ENCODE measurements around the gene RIC3. TPM values are rescaled to one million over a fixed set of nuclear protein-coding genes. Genes with fewer than 3 reads are reported as not detected.

The RIC3 gene
- total RNA-seq, 2 donors from 2014 or later = 23.5 to 25.3 TPM

DNA sequence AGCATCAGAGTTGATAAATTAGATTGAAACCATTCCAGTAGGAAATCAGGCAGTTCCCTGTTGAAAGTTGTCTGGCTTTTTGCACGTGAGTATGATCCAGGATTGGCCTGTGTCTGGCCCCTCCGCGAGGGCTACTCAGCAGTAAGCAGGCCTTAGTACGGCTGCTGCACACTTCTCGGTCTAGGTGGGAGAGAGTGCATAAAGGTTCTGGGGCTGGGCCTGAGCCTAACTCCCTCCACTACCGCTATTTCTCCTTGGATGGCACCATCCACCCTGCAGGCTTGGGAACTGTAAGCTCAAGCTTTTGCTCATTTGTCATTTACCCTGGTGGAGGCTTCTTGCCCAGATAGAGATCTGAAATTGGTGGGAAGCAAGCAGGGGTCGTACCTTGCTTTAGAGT lies 65.9 kb downstream of the RIC3 start:
- no peak overlapping the region for H3K27ac Mint-ChIP-seq
- peaks cover 11% of the 10 kb centered on the region for H3K4me1 Mint-ChIP-seq
- Histone ChIP-seq H3K4me1 (ENCODE audit: control insufficient read depth, insufficient read depth, low read length) (peaks cover 9% of the 10 kb centered on the region), H3K27me3 (ENCODE audit: control insufficient read depth, insufficient read depth, low read length, poor library complexity, severe bottlenecking) (no peaks in the 10 kb centered on the region), H3K4me3 (ENCODE audit: low read length) (no peak overlapping the region), H3K27ac (ENCODE audit: low read depth, low read length) (no peak overlapping the region), H3K36me3 (ENCODE audit: control insufficient read depth, insufficient read depth, low read length) (peaks cover 32% of the 10 kb centered on the region), H3K9ac (ENCODE audit: extremely low read depth, low read length, poor library complexity, severe bottlenecking) (no peak overlapping the region), H3K9me3 (ENCODE audit: control insufficient read depth, low read length) (no peaks in the 10 kb centered on the region)
- TF ChIP-seq, protein P1, sequence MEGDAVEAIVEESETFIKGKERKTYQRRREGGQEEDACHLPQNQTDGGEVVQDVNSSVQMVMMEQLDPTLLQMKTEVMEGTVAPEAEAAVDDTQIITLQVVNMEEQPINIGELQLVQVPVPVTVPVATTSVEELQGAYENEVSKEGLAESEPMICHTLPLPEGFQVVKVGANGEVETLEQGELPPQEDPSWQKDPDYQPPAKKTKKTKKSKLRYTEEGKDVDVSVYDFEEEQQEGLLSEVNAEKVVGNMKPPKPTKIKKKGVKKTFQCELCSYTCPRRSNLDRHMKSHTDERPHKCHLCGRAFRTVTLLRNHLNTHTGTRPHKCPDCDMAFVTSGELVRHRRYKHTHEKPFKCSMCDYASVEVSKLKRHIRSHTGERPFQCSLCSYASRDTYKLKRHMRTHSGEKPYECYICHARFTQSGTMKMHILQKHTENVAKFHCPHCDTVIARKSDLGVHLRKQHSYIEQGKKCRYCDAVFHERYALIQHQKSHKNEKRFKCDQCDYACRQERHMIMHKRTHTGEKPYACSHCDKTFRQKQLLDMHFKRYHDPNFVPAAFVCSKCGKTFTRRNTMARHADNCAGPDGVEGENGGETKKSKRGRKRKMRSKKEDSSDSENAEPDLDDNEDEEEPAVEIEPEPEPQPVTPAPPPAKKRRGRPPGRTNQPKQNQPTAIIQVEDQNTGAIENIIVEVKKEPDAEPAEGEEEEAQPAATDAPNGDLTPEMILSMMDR (conservative IDR thresholded peaks at IDR 0.05) = no peak
- DNase-seq = no peak
- H3K27me3 Mint-ChIP-seq (ENCODE audit: insufficient read depth) = no peaks in the 10 kb centered on the region
- 90 to 96% methylated on average over 3 to 7 of the region's 7 CpGs for WGBS, 2 experiments (ENCODE audit: insufficient coverage in 1 of 2, insufficient read length in 1 of 2)
- H3K4me3 Mint-ChIP-seq = no peak overlapping the region
- no peaks in the 10 kb centered on the region for H3K9me3 Mint-ChIP-seq
- H3K36me3 Mint-ChIP-seq (ENCODE audit: low read depth) = peaks cover 23% of the 10 kb centered on the region

DNA sequence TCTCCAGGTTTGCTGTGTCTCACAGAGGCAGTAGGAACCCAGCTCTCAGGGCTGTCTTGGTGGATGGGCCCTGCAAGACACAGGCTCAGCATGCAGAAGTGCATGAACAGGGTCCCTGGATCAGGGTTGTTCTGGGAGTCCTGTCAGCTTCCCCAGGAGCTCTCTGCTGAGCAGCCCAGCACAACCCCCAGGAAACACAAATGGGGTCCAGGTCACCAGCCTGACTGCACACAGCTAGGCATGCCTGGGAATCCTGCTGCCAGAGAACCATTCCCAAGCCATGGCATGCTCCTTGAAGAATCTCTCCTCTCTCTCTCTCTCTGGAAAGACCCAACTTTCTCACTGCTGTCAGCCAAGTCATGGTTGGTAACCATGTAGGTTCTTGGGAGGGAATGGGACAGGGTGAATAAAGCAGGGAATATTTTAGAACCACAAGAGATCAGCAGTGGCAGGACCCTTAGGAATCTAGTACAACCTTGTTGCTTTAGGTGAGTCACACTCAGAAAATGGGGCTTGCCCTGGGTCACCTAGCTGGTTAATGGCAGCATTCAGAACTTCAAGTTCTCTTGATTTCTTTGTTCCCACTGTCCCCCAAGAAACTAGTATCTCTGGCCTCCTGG lies 66.4 kb downstream of the RIC3 start:
- H3K9ac ChIP-seq (ENCODE audit: extremely low read depth, low read length, poor library complexity, severe bottlenecking) = no peak overlapping the region
- peak; percentile 38 for DNase-seq
- no peak overlapping the region for H3K27ac ChIP-seq (ENCODE audit: low read depth, low read length)
- no peaks in the 10 kb centered on the region for H3K9me3 ChIP-seq (ENCODE audit: control insufficient read depth, low read length)
- Mint-ChIP-seq H3K9me3 (no peaks in the 10 kb centered on the region), H3K27ac (no peak overlapping the region), H3K27me3 (ENCODE audit: insufficient read depth) (no peaks in the 10 kb centered on the region), H3K36me3 (ENCODE audit: low read depth) (peaks cover 26% of the 10 kb centered on the region), H3K4me3 (no peak overlapping the region), H3K4me1 (peaks cover 16% of the 10 kb centered on the region)
- TF ChIP-seq, protein P1 (conservative IDR thresholded peaks at IDR 0.05) = no peak
- peaks cover 13% of the 10 kb centered on the region for H3K4me1 ChIP-seq (ENCODE audit: control insufficient read depth, insufficient read depth, low read length)
- H3K36me3 ChIP-seq (ENCODE audit: control insufficient read depth, insufficient read depth, low read length) = peaks cover 32% of the 10 kb centered on the region
- no peaks in the 10 kb centered on the region for H3K27me3 ChIP-seq (ENCODE audit: control insufficient read depth, insufficient read depth, low read length, poor library complexity, severe bottlenecking)
- H3K4me3 ChIP-seq (ENCODE audit: low read length) = no peak overlapping the region

DNA sequence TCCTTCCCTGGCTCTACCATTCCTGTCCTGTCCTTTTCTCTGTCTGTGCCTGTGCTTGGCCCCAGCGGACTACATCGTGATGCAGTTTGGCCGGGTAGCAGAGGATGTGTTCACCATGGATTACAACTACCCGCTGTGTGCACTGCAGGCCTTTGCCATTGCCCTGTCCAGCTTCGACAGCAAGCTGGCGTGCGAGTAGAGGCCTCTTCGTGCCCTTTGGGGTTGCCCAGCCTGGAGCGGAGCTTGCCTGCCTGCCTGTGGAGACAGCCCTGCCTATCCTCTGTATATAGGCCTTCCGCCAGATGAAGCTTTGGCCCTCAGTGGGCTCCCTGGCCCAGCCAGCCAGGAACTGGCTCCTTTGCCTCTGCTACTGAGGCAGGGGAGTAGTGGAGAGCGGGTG lies 67.4 kb downstream of the RIC3 start:
- Histone ChIP-seq H3K4me3 (ENCODE audit: low read length) (no peak overlapping the region), H3K27me3 (ENCODE audit: control insufficient read depth, insufficient read depth, low read length, poor library complexity, severe bottlenecking) (no peaks in the 10 kb centered on the region), H3K9ac (ENCODE audit: extremely low read depth, low read length, poor library complexity, severe bottlenecking) (no peak overlapping the region), H3K27ac (ENCODE audit: low read depth, low read length) (no peak overlapping the region), H3K9me3 (ENCODE audit: control insufficient read depth, low read length) (no peaks in the 10 kb centered on the region), H3K4me1 (ENCODE audit: control insufficient read depth, insufficient read depth, low read length) (peaks cover 13% of the 10 kb centered on the region), H3K36me3 (ENCODE audit: control insufficient read depth, insufficient read depth, low read length) (peaks cover 22% of the 10 kb centered on the region)
- Mint-ChIP-seq H3K27me3 (ENCODE audit: insufficient read depth) (no peaks in the 10 kb centered on the region), H3K4me1 (peaks cover 16% of the 10 kb centered on the region), H3K27ac (no peak overlapping the region), H3K36me3 (ENCODE audit: low read depth) (peaks cover 24% of the 10 kb centered on the region), H3K4me3 (no peak overlapping the region), H3K9me3 (no peaks in the 10 kb centered on the region)
- TF ChIP-seq, protein P1 (conservative IDR thresholded peaks at IDR 0.05) = no peak
- WGBS, 2 experiments (ENCODE audit: insufficient coverage in 1 of 2, insufficient read length in 1 of 2) = 95 to 96% methylated on average over 8 to 11 of the region's 11 CpGs
- no peak for DNase-seq
